ENCODE results near the gene VTA1. TPM values are rescaled to one million over a fixed set of nuclear protein-coding genes. Genes with fewer than 3 reads are reported as not detected.

VTA1 gene
- polyA plus RNA-seq, 1 donor (not counting 4 experiments of a cell fraction or from before 2014, with no cell fraction given), result 97.4 TPM

DNA sequence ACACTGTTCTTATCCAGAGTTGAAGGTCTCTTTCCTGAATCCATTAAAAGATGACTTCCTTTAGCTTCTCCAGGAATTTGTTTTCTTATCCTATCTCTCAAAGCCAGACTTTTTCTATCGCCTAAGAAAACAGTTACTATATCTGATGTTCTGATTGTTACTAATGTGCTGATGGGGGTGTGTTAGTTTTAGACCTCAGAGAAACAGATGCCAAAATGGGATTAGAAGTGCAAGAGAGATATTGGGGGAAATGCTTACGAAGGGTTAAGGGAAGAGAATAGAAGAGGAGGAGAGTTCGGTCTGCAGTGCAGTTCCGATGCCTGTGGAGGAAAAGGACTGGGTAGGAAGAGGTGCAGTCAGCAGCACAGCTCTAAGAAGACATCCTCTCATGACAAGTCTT, 119.0 kb downstream of the VTA1 start:
- FAIRE-seq, result no peak
- no peak overlapping the region for H2AFZ ChIP-seq (ENCODE audit: control insufficient read depth, low read length)
- H3K27me3 ChIP-seq (ENCODE audit: control insufficient read depth, extremely low read depth, insufficient read depth, low read length), result no peaks in the 10 kb centered on the region
- H3K4me1 ChIP-seq (ENCODE audit: control insufficient read depth, extremely low read depth, insufficient read depth, low read length), result no peaks in the 10 kb centered on the region
- no peaks in the 10 kb centered on the region for H3K79me2 ChIP-seq (ENCODE audit: control insufficient read depth, insufficient read depth, low read length)
- no peaks in the 10 kb centered on the region for H3K9me1 ChIP-seq (ENCODE audit: control insufficient read depth, extremely low read depth, insufficient read depth, low read length)
- H3K9ac ChIP-seq (ENCODE audit: control insufficient read depth, extremely low read depth, insufficient read depth, low read length), result no peak overlapping the region
- no peaks in the 10 kb centered on the region for H4K20me1 ChIP-seq (ENCODE audit: control insufficient read depth, extremely low read depth, insufficient read depth, low read length)
- H3K36me3 ChIP-seq (ENCODE audit: control insufficient read depth in 2 of 2, extremely low read depth in 1 of 2, insufficient read depth in 2 of 2, low read length in 2 of 2), result no peaks in the 10 kb centered on the region
- dilution Hi-C loops (cut with MboI; ENCODE audit: extremely low pct_ligation_motif_present, low sequenced_read_pairs), result no loop called here
- no peak for TF ChIP-seq EZH2 (IDR thresholded peaks at IDR 0.05; ENCODE audit: low read length)
- TF ChIP-seq, protein P1, sequence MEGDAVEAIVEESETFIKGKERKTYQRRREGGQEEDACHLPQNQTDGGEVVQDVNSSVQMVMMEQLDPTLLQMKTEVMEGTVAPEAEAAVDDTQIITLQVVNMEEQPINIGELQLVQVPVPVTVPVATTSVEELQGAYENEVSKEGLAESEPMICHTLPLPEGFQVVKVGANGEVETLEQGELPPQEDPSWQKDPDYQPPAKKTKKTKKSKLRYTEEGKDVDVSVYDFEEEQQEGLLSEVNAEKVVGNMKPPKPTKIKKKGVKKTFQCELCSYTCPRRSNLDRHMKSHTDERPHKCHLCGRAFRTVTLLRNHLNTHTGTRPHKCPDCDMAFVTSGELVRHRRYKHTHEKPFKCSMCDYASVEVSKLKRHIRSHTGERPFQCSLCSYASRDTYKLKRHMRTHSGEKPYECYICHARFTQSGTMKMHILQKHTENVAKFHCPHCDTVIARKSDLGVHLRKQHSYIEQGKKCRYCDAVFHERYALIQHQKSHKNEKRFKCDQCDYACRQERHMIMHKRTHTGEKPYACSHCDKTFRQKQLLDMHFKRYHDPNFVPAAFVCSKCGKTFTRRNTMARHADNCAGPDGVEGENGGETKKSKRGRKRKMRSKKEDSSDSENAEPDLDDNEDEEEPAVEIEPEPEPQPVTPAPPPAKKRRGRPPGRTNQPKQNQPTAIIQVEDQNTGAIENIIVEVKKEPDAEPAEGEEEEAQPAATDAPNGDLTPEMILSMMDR (optimal IDR thresholded peaks at IDR 0.05 in 1 of 3, IDR thresholded peaks at IDR 0.05 in 1 of 3, conservative IDR thresholded peaks at IDR 0.05 in 1 of 3; ENCODE audit: extremely low read depth in 1 of 3, insufficient read depth in 2 of 3, low read length in 3 of 3), result no peak
- H3K4me3 ChIP-seq (ENCODE audit: control insufficient read depth in 2 of 3, extremely low read depth in 1 of 3, insufficient read depth in 2 of 3, low read depth in 1 of 3, low read length in 3 of 3), result no peak overlapping the region
- H3K9me3 ChIP-seq (ENCODE audit: control insufficient read depth, low read depth, low read length), result no peaks in the 10 kb centered on the region
- no peak overlapping the region for H3K4me2 ChIP-seq (ENCODE audit: control insufficient read depth, extremely low read depth, insufficient read depth, low read depth, low read length)
- H3K27ac ChIP-seq (ENCODE audit: control insufficient read depth, insufficient read depth, low read length), result no peak overlapping the region
- no peak for DNase-seq (ENCODE audit: low read depth, low spot score)

GRCh38 chr6:142271476-142271875, 124.4 kb downstream of the VTA1 start:
- Histone ChIP-seq H2AFZ (ENCODE audit: control insufficient read depth, low read length) (no peak overlapping the region), H3K4me3 (ENCODE audit: control insufficient read depth in 2 of 3, extremely low read depth in 1 of 3, insufficient read depth in 2 of 3, low read depth in 1 of 3, low read length in 3 of 3) (no peak overlapping the region), H3K27ac (ENCODE audit: control insufficient read depth, insufficient read depth, low read length) (no peak overlapping the region), H3K9me3 (ENCODE audit: control insufficient read depth, low read depth, low read length) (no peaks in the 10 kb centered on the region), H4K20me1 (ENCODE audit: control insufficient read depth, extremely low read depth, insufficient read depth, low read length) (no peaks in the 10 kb centered on the region), H3K9me1 (ENCODE audit: control insufficient read depth, extremely low read depth, insufficient read depth, low read length) (no peaks in the 10 kb centered on the region), H3K79me2 (ENCODE audit: control insufficient read depth, insufficient read depth, low read length) (no peaks in the 10 kb centered on the region), H3K36me3 (ENCODE audit: control insufficient read depth in 2 of 2, extremely low read depth in 1 of 2, insufficient read depth in 2 of 2, low read length in 2 of 2) (no peaks in the 10 kb centered on the region), H3K27me3 (ENCODE audit: control insufficient read depth, extremely low read depth, insufficient read depth, low read length) (no peaks in the 10 kb centered on the region), H3K4me1 (ENCODE audit: control insufficient read depth, extremely low read depth, insufficient read depth, low read length) (no peaks in the 10 kb centered on the region), H3K9ac (ENCODE audit: control insufficient read depth, extremely low read depth, insufficient read depth, low read length) (no peak overlapping the region), H3K4me2 (ENCODE audit: control insufficient read depth, extremely low read depth, insufficient read depth, low read depth, low read length) (no peak overlapping the region)
- dilution Hi-C loops (cut with MboI; ENCODE audit: extremely low pct_ligation_motif_present, low sequenced_read_pairs), result no loop called here
- no peak for FAIRE-seq
- DNase-seq (ENCODE audit: low read depth, low spot score), result no peak
- TF ChIP-seq EZH2 (IDR thresholded peaks at IDR 0.05; ENCODE audit: low read length), result no peak
- TF ChIP-seq, protein P1 (optimal IDR thresholded peaks at IDR 0.05 in 1 of 3, IDR thresholded peaks at IDR 0.05 in 1 of 3, conservative IDR thresholded peaks at IDR 0.05 in 1 of 3; ENCODE audit: extremely low read depth in 1 of 3, insufficient read depth in 2 of 3, low read length in 3 of 3), result no peak

Other genes starting within 250 kb of the VTA1 start
- not detected in 3 replicates for gene GJE1, start 14.3 kb upstream of the VTA1 start, polyA plus RNA-seq
- 0.04 TPM in 1 of 3 replicates, not detected in the others for gene NMBR, start 141 bp upstream of the VTA1 start, polyA plus RNA-seq
- 9.4 to 20.1 TPM (median 14.6 TPM) in 3 replicates for gene ADGRG6, start 154.7 kb downstream of the VTA1 start, polyA plus RNA-seq